Measurements from ENCODE around the gene CISD1.
"Not testable (repeated sequence)": the region's sequence is repeated elsewhere in the genome, so short reads cannot be mapped to it uniquely, and the experiment has no call there.

CISD1 gene

DNA sequence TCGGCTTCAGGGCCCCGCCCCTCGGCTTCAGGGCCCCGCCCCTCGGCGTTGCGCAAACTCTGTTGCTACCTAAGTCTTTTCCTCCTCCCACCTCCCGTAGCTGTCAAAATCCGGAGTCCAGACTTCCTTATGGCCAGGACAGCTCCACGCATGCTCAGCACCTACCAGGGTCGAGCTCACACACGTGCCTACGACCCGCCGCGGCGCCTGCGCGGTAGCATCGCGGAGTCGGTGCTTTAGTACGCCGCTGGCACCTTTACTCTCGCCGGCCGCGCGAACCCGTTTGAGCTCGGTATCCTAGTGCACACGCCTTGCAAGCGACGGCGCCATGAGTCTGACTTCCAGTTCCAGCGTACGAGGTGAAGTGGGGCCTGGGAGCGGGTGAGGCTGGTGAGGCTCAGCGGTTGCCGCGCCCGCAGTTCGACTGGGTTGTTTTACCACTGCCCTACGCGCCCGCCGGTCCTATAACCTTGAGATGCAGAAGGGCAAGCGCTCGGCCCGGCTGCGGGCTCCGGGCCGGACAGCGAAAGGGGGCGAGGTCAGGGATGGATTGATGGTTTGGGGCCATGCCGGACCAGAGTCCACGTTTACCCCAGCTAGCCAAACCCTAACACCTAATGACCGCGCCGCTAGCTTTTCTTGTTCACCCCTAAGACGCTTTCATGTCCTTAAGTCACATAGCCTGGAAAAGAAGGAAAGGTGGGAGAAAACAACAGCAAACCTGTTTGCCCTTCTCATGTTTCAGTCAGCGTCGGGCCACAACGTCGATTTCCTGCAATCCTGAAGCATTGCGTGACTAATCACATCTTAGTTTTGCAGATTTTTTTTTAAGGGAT, at the start of gene CISD1:
Gene CISD1 (plus strand): TSS at position 217 of the 836 bp plus-strand sequence. CDS start 112 bp downstream, at position 329.
- peak; percentile 85 to 91 (median 87) for DNase-seq (ENCODE audit: low read depth in 3 of 3, low spot score in 1 of 3)

DNA sequence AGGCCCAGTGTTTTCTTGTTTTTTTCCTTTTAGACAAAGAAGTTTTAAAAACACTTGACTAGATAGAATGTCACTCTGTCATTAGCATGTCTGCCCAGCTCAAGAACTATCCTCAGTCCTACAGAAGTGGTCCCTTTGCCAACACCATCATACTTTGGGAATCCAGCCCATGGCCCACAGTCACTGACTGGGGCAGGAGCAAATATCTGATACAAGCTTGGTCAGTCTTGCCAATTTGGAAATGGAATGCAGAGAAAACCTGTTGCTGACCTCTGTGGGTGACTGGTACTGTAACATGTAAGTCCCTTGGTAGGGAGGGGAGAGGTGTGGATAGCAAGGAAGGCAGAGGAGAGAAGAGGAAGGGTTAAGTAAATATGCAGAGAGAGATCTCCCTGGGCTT, 49.1 kb upstream of the CISD1 start:
- DNase-seq (ENCODE audit: low read depth in 3 of 3, low spot score in 1 of 3): no peak

DNA sequence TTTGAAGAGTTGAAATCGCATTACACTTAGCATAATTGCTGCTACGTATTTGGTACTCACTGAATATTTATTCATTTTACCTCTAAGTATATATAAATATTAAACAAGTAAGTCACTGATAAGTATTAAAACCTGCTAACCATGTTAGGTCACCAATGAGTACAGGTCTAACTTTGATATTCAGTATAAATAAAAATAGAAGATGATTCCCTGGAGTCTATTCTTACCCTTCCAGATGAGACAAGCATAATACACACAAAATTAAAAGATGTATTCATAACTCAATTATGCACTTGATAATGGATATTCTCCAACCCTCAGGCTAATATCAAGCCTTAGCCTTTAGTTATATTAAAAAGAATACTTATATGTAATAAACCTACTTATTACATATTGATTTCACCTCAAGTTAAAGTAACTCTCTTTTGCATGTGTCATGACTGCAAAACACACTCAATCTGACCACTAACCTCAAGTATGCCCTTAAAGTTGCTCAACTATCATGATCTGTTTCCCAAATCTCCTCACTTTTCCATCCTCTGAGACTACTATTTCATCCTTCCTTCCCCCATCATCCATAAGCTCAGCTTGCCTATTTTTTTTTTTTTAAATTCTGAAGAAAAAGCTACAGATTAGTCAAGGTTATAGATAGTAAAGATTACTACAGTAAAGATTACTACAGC, 48.1 kb upstream of the CISD1 start:
- DNase-seq (ENCODE audit: low read depth in 3 of 3, low spot score in 1 of 3): no peak

DNA sequence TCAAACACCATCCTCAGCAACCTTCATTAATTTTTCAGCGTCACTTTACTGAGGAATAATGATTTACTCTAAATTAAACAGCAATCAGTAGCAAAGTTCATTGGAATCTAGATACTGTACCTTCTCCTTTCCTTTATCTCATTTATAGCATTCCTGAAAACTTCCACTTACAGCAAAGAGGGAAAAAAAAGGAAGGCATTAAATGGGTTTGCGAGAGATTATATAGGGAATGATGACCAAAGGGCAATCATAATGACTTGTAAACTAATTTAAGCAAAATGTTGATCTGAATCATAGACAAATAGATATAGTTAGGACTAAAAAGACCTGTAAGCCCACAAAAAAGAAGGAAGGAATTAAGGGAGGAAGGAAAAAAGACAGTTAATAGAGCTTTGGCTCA, 43.3 kb upstream of the CISD1 start:
- no peak for DNase-seq (ENCODE audit: low read depth in 3 of 3, low spot score in 1 of 3)

DNA sequence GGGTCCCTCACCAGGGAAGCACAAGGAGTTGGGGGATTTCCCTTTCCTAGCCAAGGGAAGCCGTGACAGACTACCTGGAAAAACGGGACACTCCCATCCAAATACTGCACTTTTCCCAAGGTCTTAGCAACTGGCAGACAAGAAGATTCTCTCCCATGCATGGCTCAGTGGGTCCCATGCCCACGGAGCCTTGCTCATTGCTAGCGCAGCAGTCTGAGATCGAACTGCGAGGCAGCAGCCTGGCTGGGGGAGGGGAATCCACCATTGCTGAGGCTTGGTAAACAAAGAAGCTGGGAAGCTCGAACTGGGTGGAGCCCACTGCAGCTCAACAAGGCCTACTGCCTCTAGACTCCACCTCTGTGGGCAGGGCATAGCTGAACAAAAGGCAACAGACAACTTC, 39.1 kb upstream of the CISD1 start:
- not testable (repeated sequence) for DNase-seq (ENCODE audit: low read depth in 3 of 3, low spot score in 1 of 3)

DNA sequence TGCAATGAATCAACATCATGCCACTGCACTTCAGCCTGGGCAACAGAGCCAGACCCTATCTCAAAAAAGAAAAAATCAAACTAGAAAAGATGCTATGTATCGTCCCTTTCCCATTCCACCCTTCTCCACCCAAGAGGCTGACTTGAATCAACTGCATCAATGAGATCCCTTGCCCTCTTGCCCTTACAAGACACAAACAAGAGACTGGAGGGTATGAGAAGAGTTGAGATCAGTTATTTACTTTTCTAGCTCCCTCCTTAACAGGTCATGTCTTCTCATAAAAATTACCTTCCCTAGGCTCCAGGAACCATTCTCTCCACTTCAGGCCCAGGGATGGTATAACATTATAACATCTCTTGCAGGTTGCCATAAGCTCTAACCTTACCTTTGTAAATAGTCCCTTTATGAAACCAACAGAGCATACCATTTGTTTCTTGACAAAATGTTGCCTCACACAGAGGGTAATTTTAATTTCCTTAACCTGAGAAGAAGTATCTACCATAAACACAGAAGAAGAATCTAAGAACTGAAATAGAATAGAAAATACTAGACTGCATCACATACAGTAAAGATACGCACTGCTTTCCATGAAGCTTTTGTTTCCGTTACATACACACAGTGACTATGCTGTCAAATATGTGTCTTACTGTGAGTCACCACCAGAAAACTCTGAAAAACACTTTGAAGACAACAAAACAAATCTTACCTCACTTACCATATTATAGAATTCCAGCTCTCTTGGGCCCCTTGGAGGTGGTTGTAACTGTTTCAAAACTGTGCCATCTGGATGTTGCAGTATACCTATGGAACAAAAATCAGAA, 31.7 kb upstream of the CISD1 start:
- no peak for DNase-seq (ENCODE audit: low read depth in 3 of 3, low spot score in 1 of 3)

DNA sequence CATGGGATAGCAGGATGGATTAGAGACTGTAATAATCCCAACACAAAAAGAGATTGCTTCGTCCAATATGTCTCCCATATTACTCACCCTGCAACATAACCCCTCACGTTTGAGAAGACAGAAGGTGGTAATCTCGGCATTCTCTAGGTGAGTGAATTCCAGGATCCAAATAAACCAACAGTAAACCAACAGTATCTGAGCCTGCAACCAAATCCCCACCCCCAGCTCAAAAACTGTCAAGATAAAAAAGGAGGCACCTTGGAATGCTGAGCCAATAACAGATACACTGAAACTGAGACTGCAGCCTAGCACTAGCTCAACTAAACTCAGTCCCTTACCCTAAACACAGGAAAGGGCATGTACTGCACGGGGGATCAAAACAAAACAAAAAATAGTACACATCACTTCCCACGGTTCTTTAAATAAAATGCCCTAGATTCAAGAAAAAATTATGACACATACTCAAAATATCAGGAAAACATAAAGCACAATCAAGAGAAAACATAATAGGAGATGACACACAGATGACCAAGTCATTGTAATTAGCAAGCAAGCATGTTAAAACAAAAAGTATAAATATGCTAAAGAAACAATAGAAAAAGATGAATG, 29.3 kb upstream of the CISD1 start:
- no peak for DNase-seq (ENCODE audit: low read depth in 3 of 3, low spot score in 1 of 3)

DNA sequence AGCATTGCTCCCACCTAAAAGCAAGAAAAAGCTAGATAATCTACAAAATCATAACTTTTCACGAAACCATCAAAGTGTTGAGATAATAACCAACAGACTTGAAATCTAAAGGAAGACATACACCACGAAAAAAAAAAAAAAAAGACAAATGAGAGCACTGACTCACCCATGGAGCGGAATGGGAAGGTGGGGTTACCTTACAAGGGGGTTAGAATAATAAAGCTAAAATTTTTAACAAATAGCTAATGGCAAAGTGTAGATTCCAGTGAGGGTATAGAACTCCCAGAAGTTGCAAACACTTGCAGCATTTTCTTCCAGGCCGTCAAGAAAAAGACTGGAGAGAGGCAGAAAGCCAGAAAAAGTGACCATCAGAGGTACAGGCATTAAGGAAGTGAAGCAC, 28.4 kb upstream of the CISD1 start:
- no peak for DNase-seq (ENCODE audit: low read depth in 3 of 3, low spot score in 1 of 3)

DNA sequence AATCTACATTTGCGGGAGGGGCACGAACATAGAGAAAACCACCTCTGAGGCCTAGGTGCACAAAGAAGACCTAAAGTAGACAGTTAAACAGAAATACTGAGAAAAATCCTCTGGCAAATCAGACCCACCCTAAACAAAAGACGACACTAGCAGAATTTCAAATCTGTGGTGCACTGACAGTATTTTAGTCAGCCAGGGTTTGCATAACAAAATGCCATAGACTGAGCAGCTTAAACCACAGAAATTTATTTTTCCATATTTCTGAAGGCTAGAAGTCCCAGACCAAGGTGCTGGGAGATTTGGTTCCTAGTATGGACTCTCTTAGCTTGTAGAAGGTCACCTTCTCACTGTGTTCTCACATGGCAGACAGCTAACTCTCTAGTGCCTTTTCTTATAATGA, 27.6 kb upstream of the CISD1 start:
- no peak for DNase-seq (ENCODE audit: low read depth in 3 of 3, low spot score in 1 of 3)

DNA sequence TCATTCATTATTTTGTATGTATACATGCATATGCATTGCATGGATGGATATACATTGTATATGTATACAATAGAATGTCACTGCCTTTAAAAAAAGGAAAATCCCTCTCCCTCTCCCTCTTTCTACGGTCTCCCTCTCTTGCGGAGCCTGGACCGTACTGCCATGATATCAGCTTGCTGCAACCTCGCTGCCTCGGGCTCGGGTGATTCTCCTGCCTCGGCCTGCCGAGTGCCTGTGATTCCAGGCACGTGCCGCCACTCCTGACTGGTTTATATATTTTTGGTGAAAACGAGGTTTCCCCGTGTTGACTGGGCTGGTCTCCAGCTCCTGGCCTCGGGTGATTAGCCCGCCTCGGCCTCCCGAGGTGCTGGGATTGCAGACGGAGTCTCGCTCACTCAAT, 25.7 kb upstream of the CISD1 start:
- DNase-seq (ENCODE audit: low read depth in 3 of 3, low spot score in 1 of 3): no peak

DNA sequence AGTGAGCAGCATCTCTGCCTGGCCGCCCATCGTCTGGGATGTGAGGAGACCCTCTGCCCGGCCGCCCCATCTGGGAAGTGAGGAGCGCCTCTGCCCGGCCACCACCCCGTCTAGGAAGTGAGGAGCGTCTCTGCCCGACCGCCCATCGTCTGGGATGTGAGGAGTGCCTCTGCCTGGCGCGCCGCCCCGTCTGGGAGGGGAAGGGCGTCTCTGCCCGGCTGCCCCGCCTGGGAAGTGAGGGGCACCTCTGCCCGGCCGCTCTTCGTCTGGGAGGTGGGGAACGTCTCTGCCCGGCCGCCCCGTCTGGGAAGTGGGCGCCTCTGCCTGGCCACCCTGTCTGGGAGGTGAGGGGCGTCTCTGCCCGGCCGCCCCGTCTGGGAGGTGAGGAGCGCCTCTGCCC, 25.2 kb upstream of the CISD1 start:
- not testable (repeated sequence) for DNase-seq (ENCODE audit: low read depth in 3 of 3, low spot score in 1 of 3)

DNA sequence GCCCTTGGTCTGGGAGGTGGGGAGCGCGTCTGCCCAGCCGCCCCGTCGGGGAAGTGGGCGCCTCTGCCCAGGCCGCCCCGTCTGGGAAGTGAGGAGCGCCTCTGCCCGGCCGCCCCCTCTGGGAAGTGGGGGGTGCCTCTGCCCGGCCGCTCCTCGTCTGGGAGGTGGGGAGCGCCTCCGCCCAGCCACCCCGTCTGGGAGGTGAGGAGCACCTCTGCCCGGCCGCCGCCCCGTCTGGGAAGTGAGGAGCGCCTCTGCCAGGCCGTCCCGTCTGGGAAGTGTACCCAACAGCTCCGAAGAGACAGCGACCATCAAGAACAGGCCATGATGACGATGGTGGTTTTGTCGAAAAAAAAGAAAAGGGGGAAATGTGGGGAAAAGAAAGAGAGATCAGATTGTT, 24.7 kb upstream of the CISD1 start:
- DNase-seq (ENCODE audit: low read depth in 3 of 3, low spot score in 1 of 3): not testable (repeated sequence)

DNA sequence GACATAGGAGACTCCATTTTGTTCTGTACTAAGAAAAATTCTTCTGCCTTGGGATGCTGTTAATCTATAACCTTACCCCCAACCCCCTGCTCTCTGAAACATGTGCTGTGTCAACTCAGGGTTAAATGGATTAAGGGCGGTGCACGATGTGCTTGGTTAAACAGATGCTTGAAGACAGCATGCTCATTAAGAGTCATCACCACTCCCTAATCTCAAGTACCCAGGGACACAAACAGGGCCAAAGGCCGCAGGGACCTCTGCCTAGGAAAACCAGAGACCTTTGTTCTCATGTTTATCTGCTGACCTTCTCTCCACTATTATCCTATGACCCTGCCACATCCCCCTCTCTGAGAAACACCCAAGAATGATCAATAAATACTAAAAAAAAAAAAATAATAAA, 24.3 kb upstream of the CISD1 start:
- not testable (repeated sequence) for DNase-seq (ENCODE audit: low read depth in 3 of 3, low spot score in 1 of 3)

DNA sequence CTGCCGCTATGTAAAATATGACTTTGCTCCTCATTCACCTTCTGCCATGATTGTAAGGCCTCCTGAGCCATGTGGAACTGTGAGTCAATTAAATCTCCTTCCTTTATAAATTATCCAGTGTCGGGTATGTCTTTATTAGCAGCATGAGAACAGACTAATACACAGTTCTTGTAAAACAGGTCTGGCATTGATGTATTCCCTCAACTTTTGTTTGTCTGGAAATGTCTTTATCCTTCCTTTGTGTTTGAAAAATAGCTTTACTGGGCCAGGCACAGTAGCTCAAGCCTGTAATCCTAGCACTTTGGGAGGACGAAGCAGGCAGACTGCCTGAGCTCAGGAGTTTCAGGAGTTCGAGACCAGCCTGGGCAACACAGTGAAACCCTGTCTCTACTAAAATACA, 15.8 kb upstream of the CISD1 start:
- DNase-seq (ENCODE audit: low read depth in 3 of 3, low spot score in 1 of 3): no peak

DNA sequence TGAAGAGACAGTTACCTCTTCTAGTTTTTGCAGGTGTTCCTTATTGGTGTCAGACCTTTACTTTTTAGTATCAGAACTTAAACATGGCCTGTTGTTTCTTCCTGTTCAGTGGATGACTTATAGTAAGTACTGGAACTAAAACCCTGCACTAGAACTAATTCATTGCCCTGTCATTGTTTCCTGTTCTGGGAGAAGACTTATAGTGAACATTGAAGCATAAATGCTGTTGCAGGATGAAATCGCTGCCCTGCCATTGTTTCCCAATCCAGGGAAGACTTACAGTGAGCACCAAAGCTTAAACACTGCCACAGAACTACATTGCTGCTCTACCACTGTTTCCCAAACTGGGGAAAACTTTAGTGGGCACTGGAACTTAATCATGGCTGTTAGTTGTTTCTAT, 14.3 kb upstream of the CISD1 start:
- DNase-seq (ENCODE audit: low read depth in 3 of 3, low spot score in 1 of 3): no peak

DNA sequence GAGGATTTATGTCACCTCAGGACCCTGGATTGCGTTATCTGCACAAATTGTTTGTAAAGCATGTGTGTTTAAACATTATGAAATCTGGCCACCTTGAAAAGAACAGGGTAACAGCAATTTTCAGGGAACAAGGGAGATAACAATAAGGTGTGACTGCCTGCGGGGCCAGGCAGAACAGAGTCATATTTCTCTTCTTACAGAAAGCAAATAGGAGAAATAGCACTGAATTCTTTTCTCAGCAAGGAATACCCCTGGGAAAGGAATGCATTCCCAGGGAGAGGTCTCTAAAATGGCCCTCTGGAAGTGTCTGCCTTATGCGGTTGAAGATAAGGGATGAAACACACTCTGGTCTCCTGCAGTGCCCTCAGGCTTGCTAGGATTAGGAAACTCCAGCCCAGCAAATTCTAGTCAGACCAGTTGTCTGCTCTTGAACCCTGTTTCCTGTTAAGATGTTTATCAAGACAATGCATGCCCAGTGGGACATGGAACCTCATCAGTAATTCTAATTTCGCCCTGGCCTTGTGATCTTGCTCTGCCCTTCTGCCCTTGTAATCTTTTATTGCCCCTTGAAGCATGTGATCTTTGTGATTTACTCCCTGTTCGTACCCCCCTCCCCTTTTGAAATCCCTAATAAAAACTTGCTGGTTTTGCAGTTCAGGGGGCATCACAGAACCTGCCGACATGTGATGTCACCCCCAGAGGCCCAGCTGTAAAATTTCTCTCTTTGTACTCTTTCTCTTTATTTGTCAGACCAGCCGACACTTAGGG, 12.8 kb upstream of the CISD1 start:
- DNase-seq (ENCODE audit: low read depth in 3 of 3, low spot score in 1 of 3): not testable (repeated sequence)

DNA sequence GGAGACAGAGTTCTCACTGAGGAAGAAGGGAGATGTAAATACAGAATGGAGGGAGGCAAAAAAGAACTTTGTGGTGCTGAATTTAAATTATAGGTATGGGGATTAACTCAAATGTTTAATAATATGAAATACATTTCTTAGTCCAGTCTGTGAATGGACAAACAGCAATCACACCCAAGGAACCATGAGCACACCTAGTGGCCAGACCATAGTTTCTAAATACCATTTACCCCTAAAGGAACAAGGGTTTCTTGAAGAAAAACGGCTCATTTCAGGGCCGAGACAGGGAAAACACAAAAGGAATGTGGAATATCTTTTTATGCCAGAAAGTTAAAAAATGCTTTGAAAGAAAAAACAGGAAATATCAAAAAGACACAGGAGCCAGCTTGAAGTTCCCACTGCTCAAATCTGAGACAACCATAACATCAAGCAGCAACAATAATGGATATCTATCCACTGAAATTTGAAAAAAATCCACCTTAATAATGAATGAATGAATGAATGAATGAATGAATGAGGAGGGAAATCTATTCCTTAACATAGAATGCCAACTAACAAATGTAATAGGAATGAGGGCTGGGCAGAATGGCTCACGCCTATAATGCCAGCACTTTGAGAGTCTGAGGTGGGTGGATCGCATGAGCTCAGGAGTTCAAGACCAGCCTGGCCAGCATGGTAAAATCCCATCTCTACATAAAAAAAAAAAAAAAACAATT, 9.8 kb upstream of the CISD1 start:
- no peak for DNase-seq (ENCODE audit: low read depth in 3 of 3, low spot score in 1 of 3)

DNA sequence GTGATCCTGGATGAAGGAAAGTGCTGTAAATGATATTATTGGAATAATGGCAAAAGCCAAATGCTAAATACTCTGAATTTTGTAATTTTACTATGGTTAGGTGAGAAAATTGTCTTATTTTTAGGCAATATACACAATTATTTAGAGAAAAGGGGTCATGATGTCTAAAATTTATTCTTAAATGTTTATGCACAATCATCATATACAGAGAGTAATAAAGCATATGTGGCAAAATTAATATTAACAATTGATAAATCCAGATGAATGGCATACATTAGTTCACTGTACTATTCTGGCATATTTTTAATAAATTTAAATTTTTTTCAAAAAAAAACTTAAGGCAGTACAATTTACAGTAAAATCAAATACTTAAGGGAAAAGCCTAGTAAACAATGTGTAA, 8.6 kb upstream of the CISD1 start:
- no peak for DNase-seq (ENCODE audit: low read depth in 3 of 3, low spot score in 1 of 3)

DNA sequence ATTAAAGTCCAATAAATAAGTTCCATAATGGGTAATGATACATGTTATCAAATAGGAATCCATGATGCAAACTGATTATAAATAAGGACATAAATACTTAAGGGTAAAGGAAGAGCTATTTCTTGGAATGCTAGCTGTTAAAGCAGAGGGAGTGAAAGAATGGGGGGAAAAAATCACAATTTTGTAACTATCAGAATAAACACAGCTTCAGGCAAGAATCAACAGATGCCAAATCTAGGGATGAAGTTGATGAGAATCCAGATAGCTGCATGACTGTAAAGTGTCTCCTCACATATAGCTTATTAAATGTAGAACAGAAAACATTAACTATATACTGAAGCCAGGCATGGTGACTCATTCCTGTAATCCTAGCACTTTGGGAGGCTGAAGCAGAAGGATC, 6.2 kb upstream of the CISD1 start:
- no peak for DNase-seq (ENCODE audit: low read depth in 3 of 3, low spot score in 1 of 3)

DNA sequence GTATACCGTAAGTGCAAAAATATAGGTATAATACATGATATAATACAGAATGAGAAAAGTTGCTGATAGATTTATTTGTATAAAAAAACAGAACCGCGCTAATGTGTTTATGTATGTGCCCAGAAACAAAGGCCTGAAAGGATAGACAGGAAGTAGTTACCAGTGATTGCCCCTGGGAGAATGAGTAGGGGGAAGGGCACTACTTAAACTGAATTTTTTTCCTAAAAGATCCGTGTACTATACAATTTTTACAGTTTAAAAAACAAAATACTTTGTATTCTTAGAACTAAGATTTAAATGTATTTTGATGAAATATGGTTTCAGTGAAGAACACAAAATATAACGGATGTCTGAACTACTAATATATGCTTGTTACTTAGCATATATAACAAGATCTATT, 4.2 kb upstream of the CISD1 start:
- DNase-seq (ENCODE audit: low read depth in 3 of 3, low spot score in 1 of 3): no peak

Measured in stimulated activated CD4-positive, alpha-beta T cell treated with anti-CD3 and anti-CD28 coated beads, TNF-alpha, amount 100 ng/mL, for 1 hour (primary cell).